GM19239 (cell line): ENCODE data around the gene ESPL1.

Experiments
- DNase-seq: peaks from one replicate; pipeline ENCODE4 v3.0.0; 2011; ENCODE audit warnings: low spot score; ENCODE audit not compliant: insufficient read length
- FAIRE-seq: peaks from 2 replicates; lab custom pipeline; 2011; peaks lifted over from hg19 to GRCh38; lab: Jason Lieb, UNC

ESPL1 gene

DNA sequence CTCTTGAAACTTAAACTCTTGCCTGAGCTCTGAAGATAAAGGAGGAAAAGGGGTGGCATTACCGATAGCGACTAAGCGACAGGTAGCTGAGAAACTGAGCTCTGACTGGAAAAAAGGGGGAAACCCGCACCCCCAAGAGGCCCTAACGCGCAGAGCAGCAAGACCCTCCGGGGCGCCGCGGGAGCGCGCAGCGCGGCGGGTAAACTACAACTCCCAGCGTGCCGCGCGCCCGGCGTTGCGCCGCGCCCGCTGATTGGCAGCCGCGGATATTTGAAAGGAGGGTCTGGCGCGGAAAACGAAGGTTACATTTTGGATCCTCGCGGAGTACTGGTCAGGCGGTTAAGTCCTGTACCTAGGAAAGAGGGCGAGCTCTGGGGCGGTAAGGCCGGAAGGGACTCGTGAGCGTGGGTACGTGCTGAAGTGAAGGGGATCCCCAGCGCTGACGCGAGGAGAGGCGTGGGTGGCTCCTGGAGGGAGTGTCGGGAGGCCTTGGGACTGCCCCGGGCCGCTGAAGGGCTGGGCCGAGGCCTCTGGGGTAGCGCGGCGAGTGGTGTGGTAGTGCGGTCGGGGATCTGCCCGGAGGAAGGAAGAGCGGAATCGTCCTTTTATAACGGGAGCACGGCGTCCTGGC, at the start of gene ESPL1:
ESPL1 (plus strand) TSS at position 301 of the 631 bp plus-strand sequence. CDS start 468 bp downstream, outside the sequence.
- FAIRE-seq (peak; percentile 80), DNase-seq (peak; percentile 88)

DNA sequence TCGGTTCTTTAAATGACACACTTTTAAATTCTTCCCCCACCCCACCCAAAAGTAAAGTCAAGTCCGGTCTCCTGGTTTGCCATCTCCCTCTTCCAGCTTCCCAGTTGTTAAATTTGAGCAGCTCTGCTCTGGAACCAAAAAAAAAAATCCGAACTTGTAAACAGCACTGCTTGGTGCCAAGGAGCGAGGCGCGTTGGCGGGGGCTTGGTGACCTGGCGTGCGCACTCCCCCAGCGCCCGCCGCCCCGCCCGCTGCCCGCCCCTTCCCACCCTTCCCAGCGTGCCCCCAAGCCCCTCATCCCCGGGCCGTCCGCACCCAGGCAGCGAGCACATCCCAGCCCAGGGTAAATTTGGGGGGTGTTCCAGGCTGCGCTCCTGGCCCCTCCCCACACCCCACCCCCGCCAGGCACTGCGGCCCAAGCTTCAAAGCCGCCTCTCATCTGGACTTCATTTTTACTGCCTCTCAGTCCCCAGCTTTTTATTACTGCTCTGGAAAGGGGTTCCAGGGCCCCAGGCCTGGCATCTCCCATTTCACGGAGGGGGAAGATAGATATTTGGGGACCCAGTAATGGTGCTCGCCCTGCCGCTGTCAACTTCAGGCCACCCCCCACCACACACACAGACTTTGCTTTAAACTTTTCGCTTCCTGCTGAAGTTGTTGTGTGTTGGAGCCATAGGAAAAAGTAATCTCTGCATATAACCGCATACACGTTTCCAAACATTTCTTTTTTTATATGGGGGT, 49.4 kb upstream of the ESPL1 start:
- DNase-seq (no peak), FAIRE-seq (no peak)

DNA sequence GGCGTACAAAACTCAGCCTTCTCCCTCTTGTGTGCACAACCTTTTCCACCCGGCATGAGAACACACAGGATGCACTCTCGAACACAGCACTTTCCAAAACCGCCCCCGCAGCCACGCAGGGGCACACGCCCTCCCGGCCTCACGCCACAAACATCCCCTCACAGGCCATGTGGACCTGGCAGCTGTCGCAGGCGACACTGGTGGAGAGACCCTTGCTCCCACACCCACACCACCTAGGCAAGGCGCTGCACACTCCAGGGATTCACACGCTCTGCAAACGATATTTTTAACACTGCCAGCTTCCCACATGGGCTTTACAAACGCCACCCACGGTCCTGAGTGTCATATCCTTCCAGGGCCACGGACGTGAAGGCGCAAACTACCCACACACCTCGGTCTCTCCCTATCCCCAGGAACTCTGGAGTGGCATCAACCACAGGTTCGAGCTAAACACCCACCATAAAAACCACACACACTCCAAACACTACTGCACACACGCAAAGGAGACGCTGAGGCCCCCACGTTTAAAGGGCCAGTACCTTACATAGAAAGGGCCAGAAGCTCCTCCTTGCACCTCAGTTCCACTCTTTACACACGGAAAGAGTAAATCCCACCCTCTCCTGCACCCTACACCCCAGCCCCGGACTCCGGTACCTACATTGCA, 48.7 kb upstream of the ESPL1 start:
- FAIRE-seq (peak; percentile 82), DNase-seq (peak; percentile 65)

DNA sequence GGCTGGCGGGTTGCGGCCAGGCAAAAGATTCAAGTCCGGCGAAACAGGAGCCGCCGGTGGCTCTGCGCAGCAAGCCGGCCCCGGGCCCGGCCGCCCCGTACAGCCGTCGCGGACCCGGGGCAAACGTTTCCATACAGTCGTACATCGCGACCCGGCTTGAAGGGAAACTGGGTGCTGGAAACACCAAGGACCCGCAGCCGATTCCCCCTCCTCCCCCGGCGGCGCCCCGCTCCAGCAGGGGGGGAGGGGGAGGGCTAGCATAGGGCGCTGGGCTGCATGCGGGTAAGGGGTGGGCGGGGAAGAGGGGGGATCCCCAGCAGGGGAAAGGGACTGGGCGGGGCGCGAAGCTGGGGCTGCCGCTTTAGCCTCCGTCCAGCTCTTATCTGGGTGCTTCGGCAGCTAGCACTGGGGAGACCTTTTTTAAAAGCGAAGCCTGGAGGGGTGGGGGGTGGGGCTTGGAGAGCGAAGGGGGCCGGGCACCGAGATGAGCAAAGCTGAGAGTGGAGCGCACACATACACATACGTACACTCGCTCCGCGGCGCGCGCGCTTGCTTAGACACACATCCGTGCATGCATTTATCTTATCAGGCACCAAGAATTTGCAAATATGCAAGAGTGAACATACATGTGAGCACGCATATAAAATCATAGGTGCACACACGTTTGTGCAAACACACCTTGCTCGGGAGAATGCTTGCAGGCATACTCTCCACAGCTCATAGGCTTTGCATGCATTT, 48.0 kb upstream of the ESPL1 start:
- DNase-seq (peak; percentile 81), FAIRE-seq (no peak)

DNA sequence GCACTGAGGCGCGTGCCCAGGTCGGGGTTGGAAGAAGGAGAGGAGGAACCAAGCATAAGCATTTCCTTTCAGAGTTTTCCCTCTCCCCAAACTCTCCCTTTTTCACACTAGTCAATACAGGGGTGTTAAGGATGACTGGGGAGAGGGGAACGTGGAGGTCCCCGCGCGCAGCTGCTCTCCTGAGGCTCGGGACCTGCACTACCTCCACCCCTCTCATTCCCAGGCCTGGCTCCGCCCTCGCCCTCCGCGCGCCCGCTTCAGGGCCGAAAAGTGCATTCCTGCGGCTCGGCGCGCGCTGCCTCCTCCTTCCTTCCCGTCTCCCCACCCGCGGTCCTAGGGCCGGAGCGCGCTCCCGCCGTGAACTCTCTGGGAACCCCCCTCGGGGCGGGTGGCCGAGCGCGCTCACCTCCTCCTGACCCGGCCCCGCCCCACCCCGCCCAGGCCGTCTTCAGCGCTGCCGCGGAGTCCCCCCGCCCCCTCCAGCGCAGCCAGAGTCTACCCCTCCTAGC, 47.4 kb upstream of the ESPL1 start:
- peak; percentile 93 for DNase-seq
- peak; percentile 85 for FAIRE-seq

DNA sequence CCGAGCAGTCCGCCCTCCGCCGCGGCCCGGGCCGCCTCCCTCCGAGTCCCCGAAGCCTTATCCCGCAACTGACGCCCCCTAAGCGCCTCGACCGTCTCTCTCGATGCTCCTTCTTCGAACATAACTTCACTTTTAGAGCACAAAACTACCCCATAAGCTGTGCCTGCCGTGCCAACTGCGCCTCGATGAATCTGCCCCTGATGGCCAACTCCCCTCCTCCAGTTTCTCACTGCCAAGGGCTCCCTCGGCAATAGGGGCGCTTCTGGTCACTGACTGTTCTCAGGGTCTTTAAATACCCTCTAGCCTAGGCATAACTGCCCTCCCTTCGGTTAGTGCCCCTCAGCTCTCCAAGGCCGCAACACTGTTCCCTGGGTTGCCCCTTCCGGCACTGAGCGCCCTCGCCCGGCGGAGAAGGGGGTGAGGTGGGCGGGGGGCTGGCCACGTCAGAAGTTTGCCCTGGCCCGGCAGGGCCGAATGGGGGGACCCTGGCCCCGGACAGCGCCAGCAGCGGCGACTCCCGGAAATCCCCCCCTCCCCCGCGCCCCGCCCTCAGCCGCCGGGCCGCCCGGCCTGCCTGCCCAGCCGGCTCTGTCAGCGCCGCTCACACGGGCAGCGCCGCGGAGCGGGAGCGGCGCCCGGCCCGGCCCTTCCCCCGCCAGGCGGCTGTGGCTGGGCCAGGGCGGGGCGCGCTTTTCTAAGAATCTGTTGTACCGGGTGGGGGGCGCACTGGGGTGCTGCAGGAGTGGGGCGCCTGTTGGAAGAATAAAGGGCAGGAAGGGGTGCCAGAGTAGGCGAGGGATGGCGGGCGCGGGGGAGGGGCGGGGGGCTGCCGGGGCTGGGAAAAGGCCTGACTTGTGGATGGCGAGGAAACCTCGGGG, 46.7 kb upstream of the ESPL1 start:
- FAIRE-seq (peak; percentile 64), DNase-seq (peak; percentile 62)

DNA sequence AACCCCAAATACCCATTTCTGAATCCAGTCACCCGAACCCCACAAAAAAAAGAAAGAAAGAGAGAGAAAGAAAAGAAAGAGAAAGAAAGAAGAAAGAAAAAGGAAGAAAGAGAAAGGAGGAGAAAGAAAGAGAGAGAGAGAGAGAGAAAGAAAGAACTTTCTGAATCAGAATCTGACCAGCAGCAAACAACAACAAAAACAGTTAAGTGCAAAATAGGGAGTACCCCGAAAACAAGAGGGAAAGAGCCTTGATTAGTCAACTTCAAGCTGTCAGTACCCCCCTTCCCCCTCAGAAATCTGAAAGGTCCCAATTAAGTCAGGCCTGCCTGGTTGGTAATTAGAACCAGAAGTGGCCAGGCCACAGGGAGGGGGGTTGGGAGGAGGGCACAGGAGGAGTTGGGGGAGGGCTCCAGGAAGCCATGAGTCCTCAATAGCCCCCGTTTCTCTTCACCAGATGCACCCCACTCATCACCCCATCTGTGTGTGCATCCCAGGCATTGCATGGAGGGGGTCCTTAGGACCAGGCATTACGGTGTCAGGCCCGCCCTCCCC, 45.9 kb upstream of the ESPL1 start:
- DNase-seq (no peak), FAIRE-seq (no peak)

DNA sequence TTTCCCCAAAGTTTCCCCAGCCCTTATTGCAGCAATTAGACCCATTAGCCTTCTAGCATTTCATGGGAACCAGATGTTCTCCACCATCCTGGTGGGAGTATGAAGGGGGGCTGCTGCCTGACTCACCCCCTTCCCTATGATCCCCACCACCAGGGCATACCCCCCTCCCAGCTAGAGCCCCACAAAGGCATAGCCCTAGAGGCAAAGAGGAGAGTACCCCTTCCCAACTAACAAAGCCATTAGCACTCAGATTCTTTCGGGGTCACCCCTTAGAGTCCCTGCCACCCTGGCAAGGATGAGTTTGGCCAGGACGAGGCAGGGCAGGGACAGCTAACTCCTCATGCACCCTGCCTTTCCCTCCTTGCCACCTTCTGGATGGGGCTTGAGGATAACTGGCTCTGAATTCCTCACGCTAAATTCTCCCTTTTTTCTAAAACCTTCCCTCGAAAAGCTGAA, 45.3 kb upstream of the ESPL1 start:
- no peak for FAIRE-seq
- no peak for DNase-seq

DNA sequence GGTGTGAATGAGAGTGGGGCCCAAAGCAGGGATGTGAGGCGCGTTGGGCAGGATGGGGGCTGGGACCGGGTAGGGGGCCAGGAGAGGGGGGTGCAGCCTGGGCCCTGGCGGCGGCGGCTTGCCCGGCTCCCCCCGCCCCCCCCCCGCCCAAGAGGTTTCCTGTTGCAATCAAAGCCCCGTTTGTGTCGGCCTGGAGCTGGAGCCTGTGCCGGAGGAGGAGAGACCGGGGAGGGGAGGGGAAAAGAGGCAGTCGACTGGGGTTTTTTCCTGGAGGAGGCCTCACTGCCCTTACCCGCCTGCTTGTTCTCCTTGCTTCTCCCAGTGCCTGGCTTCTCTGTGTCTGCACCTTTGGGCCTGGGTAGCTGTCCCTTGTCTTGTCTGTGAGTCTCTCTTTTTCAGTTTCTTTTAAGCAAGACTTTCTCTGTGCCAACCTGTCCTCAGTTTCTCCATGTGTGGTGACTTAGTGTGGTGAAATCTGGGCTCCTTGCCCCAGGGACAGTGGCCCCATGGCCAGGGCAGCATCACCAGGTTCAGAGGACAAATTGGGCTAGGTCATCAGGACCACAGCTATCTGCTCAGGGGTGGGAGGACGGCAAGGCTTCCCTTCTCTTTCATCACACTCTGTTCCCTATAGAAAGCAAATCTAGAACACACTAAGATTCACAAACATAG, 44.6 kb upstream of the ESPL1 start:
- DNase-seq (no peak), FAIRE-seq (no peak)

DNA sequence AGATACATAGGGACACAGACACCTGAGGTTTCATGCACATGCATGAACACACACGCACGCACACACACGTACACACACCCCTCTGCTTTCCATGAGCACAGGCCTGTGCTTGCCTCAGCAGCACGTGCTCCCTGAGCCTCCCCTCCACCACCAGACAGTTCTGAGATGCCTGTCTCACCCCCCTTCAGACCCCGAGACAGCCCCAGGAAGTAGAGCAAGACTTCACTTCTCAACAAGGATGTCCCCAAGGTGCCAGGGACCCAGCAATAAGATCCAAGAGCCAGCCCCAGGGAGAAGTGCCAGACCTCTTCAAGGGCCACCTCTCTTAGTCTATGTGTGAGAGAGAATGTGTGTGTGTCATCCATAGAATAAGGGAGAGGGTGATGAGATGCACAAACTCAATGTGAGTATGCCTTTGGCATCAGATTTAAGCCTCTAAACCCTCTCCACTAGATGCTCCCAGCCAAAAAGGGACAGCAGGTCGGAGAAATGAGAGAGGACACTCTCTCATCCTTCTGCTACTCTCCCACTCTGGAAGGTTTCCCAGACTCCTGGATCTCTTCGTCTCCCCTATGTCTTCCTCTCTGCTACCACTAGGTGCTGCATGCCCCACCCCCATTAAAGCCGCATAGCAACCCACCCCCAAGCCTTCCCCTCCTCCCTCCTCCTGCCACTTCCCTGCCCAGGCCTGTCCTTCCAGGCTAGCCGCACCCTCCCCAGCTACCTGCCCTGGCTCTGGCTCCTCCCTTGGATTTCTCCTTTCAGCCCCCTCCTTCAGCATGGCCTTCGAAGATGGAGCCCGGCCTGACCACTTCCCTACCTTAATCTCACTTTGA, 43.8 kb upstream of the ESPL1 start:
- FAIRE-seq (no peak), DNase-seq (no peak)

DNA sequence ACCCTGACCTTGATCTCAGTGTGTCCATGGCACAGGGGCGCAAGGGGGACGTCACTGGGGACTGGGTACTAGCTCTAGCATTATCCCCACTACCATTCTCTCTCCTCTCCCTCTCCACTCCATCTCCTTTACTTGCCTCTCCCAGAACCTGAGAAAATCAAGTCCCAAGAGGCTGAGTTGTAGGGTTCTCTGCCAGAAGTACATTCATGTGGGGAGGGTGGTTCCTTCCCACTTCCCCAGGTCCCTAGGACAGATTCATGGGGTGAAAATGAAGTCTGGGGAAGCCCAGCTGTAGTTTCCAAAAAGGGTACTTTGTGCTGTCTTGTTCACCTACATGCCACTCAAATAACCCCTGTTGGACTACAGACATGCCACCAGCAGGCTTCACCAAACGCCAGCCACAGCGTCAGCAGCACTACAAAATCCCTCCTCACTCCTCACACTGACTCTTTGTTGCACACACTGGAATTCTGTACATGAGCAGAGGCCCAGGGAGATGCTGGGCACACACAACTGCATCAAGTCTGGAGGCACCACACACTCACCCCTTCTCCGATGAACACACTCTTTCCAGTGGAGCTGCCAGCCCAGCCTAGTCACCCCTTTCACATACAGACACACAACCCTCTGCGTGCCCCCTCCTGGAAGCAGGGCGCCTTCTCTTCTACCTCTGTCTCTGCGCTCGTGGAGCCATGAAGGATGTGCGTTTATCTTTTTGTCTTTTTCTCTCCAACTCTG, 43.0 kb upstream of the ESPL1 start:
- FAIRE-seq (no peak), DNase-seq (no peak)

DNA sequence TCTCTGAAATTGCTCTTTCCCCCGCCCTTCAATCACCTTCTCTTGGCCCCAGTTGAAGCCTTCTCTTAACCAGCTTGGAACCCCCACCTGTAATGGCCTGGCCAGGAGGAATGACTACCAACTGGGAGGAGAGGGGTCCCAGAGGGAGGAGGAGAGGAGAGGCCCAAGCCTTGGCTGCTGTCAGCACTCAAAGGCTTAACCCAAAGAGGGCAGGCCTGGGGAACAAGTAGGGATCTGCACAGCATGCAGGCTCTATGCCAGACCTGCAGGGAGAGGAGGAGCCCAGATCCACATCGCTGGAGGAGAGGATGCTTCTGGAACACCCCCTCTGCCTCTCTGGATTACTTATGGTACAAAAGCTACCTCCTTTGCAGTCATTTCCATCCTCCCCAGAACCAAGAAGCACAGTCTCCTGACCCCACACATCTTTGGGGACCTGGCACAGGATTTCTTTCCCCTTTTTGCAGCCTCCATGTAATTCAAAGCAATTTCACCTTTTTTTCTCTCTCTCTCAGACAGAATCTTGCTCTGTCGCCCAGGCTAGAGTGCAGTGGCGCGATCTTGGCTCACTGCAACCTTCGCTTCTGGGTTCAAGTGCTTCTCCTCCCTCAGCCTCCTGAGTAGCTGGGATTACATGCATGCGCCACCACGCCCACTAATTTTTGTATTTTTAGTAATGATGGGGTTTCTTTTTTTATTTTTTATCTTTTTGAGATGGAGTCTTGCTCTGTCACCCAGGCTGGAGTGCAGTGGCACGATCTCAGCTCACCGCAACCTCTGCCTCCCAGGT, 42.3 kb upstream of the ESPL1 start:
- FAIRE-seq (no peak), DNase-seq (no peak)

DNA sequence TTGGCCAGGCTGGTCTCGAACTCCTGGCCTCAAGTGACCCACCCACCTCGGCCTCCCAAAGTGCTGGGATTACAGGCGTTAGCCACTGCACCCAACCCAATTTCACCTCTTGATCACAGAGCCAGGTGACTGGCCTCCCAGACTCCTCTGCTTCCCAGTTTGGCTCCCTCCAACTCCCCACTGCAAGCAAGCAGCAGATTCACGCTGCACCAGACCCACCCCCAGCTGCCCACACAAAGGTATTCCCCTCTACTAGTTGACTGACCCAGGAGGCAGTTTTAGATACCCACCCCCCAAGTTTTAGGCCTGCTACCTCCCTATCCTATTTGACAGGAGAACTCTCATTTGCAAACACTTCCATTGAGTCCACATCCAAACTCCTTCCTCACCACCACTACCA, 41.3 kb upstream of the ESPL1 start:
- DNase-seq (no peak), FAIRE-seq (no peak)

DNA sequence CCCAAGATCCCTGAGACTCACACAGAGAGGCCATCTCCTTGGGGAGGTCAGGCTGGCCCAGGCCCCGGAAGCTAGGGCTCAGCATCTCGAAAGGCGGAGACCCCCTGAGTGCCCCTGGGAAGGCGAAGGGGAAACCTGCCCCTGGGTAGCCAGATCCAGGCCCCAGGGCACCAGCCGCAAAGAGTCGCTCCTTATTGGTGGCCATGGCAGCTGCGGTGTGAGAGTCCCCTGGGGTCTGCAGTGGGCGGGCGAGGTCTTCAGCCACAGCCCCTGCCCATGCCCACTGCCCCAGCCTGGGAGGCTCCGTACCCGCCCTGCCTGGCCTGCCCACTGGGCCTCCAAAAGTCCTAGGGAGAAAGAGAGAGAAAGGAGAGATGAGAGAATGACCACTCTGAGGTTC, 40.8 kb upstream of the ESPL1 start:
- FAIRE-seq (no peak), DNase-seq (no peak)

DNA sequence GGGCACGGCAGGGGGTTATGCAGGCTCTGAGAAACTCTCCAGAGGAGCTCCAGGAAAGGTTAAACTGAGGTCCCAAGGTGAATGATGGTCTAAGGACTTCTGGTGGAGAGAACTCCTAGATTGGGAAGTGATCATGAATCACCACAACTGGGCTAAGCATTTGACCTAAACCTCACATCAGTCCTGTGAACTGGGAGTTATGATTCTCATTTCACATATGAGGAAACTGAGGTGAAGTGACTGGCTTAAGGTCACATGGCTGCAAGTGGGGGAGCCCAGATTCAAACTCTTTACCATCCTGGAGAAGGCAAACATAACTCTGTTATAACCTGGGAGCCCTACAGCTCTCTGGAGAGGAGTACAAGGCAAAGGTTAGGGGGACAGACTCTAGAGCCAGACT, 40.3 kb upstream of the ESPL1 start:
- FAIRE-seq: no peak
- no peak for DNase-seq

DNA sequence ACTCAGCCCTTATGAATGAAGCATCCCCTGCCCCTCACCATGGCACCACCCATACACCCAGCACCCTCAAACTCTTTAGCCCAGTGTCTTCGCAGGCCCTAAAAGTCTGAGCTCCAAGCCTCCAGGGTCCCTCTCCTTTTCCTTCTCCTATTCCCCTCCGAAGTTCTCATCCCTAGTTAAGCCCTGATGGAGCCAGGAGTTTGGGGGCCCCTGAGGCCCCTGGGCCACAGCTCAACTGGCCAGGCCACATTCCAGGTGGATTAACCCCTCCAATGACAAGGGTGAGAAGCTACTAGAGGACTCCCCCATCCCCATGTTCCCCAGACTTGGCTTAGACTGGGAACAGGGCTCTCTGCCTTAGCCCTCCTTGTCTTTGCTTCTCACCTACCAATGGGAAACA, 38.6 kb upstream of the ESPL1 start:
- FAIRE-seq: no peak

More for the DNA sequence above, 38.6 kb upstream of the ESPL1 start:
- no peak for DNase-seq
